Smooth muscle cell (in vitro differentiated cells): Measurements from ENCODE around the gene CD8B. TPM values are rescaled to one million over a fixed set of nuclear protein-coding genes. Genes with fewer than 3 reads are reported as not detected.

Experiments
- DNase-seq: peaks from one replicate; lab custom pipeline; 2025; ENCODE audit not compliant: unreplicated experiment; lab: John Stamatoyannopoulos, UW
- H2AFZ ChIP-seq: fragments of 200-600 bp; sonication (generic); 2 replicates; pipeline ENCODE4 v1.6.0; 2016; ENCODE audit warnings: antibody characterized with exemption, low read depth, mild to moderate bottlenecking
- H3F3A ChIP-seq: fragments of 200-600 bp; sonication (generic); 2 replicates; pipeline ENCODE4 v1.6.0; 2017; ENCODE audit warnings: antibody characterized with exemption, low read depth
- H3K27ac ChIP-seq: fragments of 200-600 bp; sonication (generic); 2 replicates; pipeline ENCODE4 v1.5.1; 2016; ENCODE audit warnings: low read depth, mild to moderate bottlenecking
- H3K27me3 ChIP-seq: fragments of 200-600 bp; sonication (generic); 2 replicates; pipeline ENCODE4 v1.6.1; 2016; ENCODE audit warnings: low read depth, mild to moderate bottlenecking
- H3K36me3 ChIP-seq: fragments of 200-600 bp; sonication (generic); 2 replicates; pipeline ENCODE4 v1.5.1; 2016; ENCODE audit warnings: low read depth
- H3K4me1 ChIP-seq: fragments of 200-600 bp; sonication (generic); 2 replicates; pipeline ENCODE4 v1.5.1; 2016; ENCODE audit warnings: low read depth
- H3K4me2 ChIP-seq: fragments of 200-600 bp; sonication (generic); 2 replicates; pipeline ENCODE4 v1.6.0; 2016; ENCODE audit warnings: mild to moderate bottlenecking
- H3K4me3 ChIP-seq: fragments of 200-600 bp; sonication (generic); 2 replicates; pipeline ENCODE4 v1.5.1; 2016; ENCODE audit warnings: mild to moderate bottlenecking
- H3K79me2 ChIP-seq: fragments of 200-600 bp; sonication (generic); 2 replicates; pipeline ENCODE4 v1.6.0; 2016; ENCODE audit warnings: low read depth, mild to moderate bottlenecking
- H3K9ac ChIP-seq: fragments of 200-600 bp; sonication (generic); 2 replicates; pipeline ENCODE4 v1.6.0; 2016; ENCODE audit warnings: low read depth
- H3K9me3 ChIP-seq: fragments of 200-600 bp; sonication (generic); replicated peaks from 2 replicates; pipeline ENCODE4 v1.5.1; 2016; ENCODE audit warnings: low read depth
- H4K20me1 ChIP-seq: fragments of 200-600 bp; sonication (generic); 2 replicates; pipeline ENCODE4 v1.6.0; 2016; ENCODE audit warnings: low read depth
- CTCF ChIP-seq: fragments of 200-600 bp; sonication (generic); IDR thresholded peaks from 2 replicates; pipeline ENCODE4 v1.5.1; 2017; ENCODE audit warnings: borderline replicate concordance, mild to moderate bottlenecking, antibody characterized with exemption; ENCODE audit not compliant: insufficient read depth, poor library complexity, severe bottlenecking
- WGBS: methylation state at CpG from one replicate; pipeline ENCODE4 v1.1.7; 2016; ENCODE audit warnings: low lambda C conversion rate; 5-methylcytosine and 5-hydroxymethylcytosine counted together
- polyA plus RNA-seq: library from polyadenylated mRNA; unstranded; fragments of >200 nt; fragmentation: Nextera tagmentation; extraction: Ambion mirVana; gene quantifications from 2 replicates; pipeline ENCODE4 v1.2.1, GENCODE V29; 2016
- total RNA-seq: library from RNA; depleted of rRNA; stranded (reverse); fragments of >200 nt; gene quantifications from 2 replicates; pipeline ENCODE4 v1.2.3, GENCODE V29; 2014

CD8B gene
- total and polyA plus RNA-seq, 2 experiments from 2014 or later, result not detected

- 93% methylated on average over 9 of the region's 9 CpGs for WGBS
- Histone ChIP-seq H2AFZ (no peak overlapping the region), H3K36me3 (no peaks in the 10 kb centered on the region), H3K4me1 (no peaks in the 10 kb centered on the region), H3K4me3 (no peak overlapping the region), H3F3A (no peaks in the 10 kb centered on the region), H3K27ac (no peak overlapping the region), H4K20me1 (no peaks in the 10 kb centered on the region), H3K9ac (no peak overlapping the region), H3K4me2 (no peak overlapping the region), H3K79me2 (no peaks in the 10 kb centered on the region), H3K27me3 (peaks cover 32% of the 10 kb centered on the region), H3K9me3 (no peaks in the 10 kb centered on the region)
- TF ChIP-seq CTCF, result no peak
- no peak for DNase-seq
These were observed 80.3 kb downstream of the CD8B start for GRCh38 chr2:86781363-86781762.

GRCh38 chr2:86779971-86780370 lies 81.7 kb downstream of the CD8B start:
- H2AFZ ChIP-seq, result no peak overlapping the region

DNA sequence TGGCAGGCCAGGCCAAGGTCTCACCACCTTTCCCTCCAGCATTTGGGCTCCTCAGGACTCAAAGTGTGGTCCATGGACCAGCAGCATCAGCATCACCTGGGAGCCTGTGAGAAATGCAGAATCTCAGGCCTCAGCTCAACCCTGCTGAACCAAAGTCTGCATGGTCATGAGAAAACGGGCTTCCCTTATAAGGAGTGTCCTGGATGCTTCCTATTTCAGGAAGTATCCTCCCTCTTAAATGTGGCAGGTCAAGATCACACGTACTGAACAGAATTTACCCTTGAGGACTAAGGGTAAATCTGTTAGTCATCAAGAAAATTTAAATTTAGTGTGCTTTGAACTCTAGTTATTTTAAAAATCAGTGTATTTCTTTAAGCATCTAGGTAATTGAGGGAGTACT lies 82.7 kb downstream of the CD8B start:
- Histone ChIP-seq H3K27ac (no peak overlapping the region), H3K79me2 (no peaks in the 10 kb centered on the region), H4K20me1 (no peaks in the 10 kb centered on the region), H3K36me3 (no peaks in the 10 kb centered on the region), H3K4me3 (no peak overlapping the region), H3K9me3 (no peaks in the 10 kb centered on the region), H3K4me1 (no peaks in the 10 kb centered on the region), H3K27me3 (peaks cover 8% of the 10 kb centered on the region), H3F3A (no peaks in the 10 kb centered on the region), H3K4me2 (no peak overlapping the region), H3K9ac (no peak overlapping the region), H2AFZ (no peak overlapping the region)
- 75% methylated on average over 2 of the region's 2 CpGs for WGBS
- no peak for TF ChIP-seq CTCF
- no peak for DNase-seq

More at GRCh38 chr2:86779971-86780370, 81.7 kb downstream of the CD8B start:
- Histone ChIP-seq H3K27me3 (peaks cover 18% of the 10 kb centered on the region), H3K36me3 (no peaks in the 10 kb centered on the region), H3K4me1 (no peaks in the 10 kb centered on the region), H3F3A (no peaks in the 10 kb centered on the region), H3K4me3 (no peak overlapping the region), H3K9ac (no peak overlapping the region), H3K27ac (no peak overlapping the region), H3K79me2 (no peaks in the 10 kb centered on the region), H3K9me3 (no peaks in the 10 kb centered on the region), H3K4me2 (no peak overlapping the region), H4K20me1 (no peaks in the 10 kb centered on the region)
- TF ChIP-seq CTCF, result no peak
- DNase-seq, result no peak
- WGBS, result 93% methylated on average over 3 of the region's 3 CpGs

GRCh38 chr2:86776532-86776931 lies 85.2 kb downstream of the CD8B start:
- no peaks in the 10 kb centered on the region for H3K79me2 ChIP-seq
- no peaks in the 10 kb centered on the region for H3K4me1 ChIP-seq
- WGBS, result 92% methylated on average over 7 of the region's 7 CpGs
- no peaks in the 10 kb centered on the region for H3K27me3 ChIP-seq
- no peak overlapping the region for H3K4me2 ChIP-seq
- H3K4me3 ChIP-seq, result no peak overlapping the region
- DNase-seq, result no peak
- H3K9ac ChIP-seq, result no peak overlapping the region
- H3F3A ChIP-seq, result no peaks in the 10 kb centered on the region
- H3K9me3 ChIP-seq, result no peaks in the 10 kb centered on the region
- no peaks in the 10 kb centered on the region for H4K20me1 ChIP-seq
- TF ChIP-seq CTCF, result no peak
- H3K27ac ChIP-seq, result no peak overlapping the region
- H2AFZ ChIP-seq, result no peak overlapping the region
- peaks cover 2% of the 10 kb centered on the region for H3K36me3 ChIP-seq
